Heart right ventricle (tissue), 16 donors: ENCODE results near the gene COL25A1. TPM values are rescaled to one million over a fixed set of nuclear protein-coding genes. Genes with fewer than 3 reads are reported as not detected.

Experiments used
- ATAC-seq, 8 donors: fragments of 200-7000 bp; cut with Tn5 transposase; one replicate each; pipeline ENCODE4 v1.9.1; 2020; ENCODE audit warnings: mild to moderate bottlenecking in 8 of 8, moderate library complexity in 8 of 8, moderate number of reproducible peaks in 1 of 8
- DNase-seq, 2 donors: peaks; one replicate each; pipeline ENCODE4 v3.0.0-alpha.2; 2020
- H3K27ac ChIP-seq, 10 donors: fragments of 200-600 bp; sonication (generic) in 2 of 10; one replicate each; pipeline versions ENCODE4 v1.5.0 to v1.8.0; 2020 to 2022; ENCODE audit warnings: mild to moderate bottlenecking in 3 of 10
- H3K27me3 ChIP-seq, 7 donors: fragments of 200-600 bp; one replicate each; pipeline ENCODE4 v1.8.0; 2021 to 2022; ENCODE audit warnings: mild to moderate bottlenecking in 2 of 7
- H3K36me3 ChIP-seq, 9 donors: fragments of 200-600 bp; sonication (generic) in 1 of 9; one replicate each; pipeline versions ENCODE4 v1.5.0 to v1.8.0; 2020 to 2022; ENCODE audit warnings: mild to moderate bottlenecking in 2 of 9
- H3K4me1 ChIP-seq, 9 donors: fragments of 200-600 bp; sonication (generic) in 1 of 9; one replicate each; pipeline versions ENCODE4 v1.5.0 to v1.8.0; 2020 to 2022; ENCODE audit warnings: mild to moderate bottlenecking in 4 of 9
- H3K4me3 ChIP-seq, 10 donors: fragments of 200-600 bp; sonication (generic) in 2 of 10; one replicate each; pipeline versions ENCODE4 v1.5.0 to v1.8.0; 2020 to 2022; ENCODE audit warnings: mild to moderate bottlenecking in 7 of 10, moderate library complexity in 2 of 10
- H3K9me3 ChIP-seq, 11 donors: fragments of 200-600 bp in 10 of 11; sonication (generic) in 2 of 11; one replicate each; pipeline versions ENCODE4 v1.5.0 to v1.8.0; 2013 to 2022; ENCODE audit warnings: mild to moderate bottlenecking in 2 of 11, control low read depth in 1 of 11, moderate library complexity in 1 of 11
- WGBS, 2 donors: extraction: QIAGEN DNeasy Blood & Tissue Kit; methylation state at CpG; one replicate each; pipeline ENCODE4 v1.1.7; 2013; ENCODE audit warnings: inconsistent platforms in 1 of 2; 5-methylcytosine and 5-hydroxymethylcytosine counted together
- intact Hi-C, 10 donors: fragments of 100-400 bp; cut with DNase I; formaldehyde crosslinking; loops; one replicate each; pipeline versions ENCODE4 v1.11.1 to v1.14.2; 2022
- polyA plus RNA-seq, 2 donors: library from polyadenylated mRNA; stranded (reverse); fragments of 200-250 nt; gene quantifications; one replicate each; pipeline ENCODE4 v1.2.3, GENCODE V29; 2013
- total RNA-seq, 10 donors: library from RNA; stranded (reverse); fragmentation: NEBNext Ultra II Directional in 3 of 10; extraction: Animal tissue kit (Norgen Biotek cat#: 25700) in 3 of 10; gene quantifications; one replicate each; pipeline versions ENCODE4 v1.2.1 to v1.2.4, GENCODE V29; 2021 to 2023
- TF ChIP-seq, protein P1 (sequence below), 9 donors: fragments of 200-600 bp; sonication (generic) in 2 of 9; IDR thresholded peaks; one replicate each; pipeline versions ENCODE4 v1.5.0 to v1.8.0; 2021 to 2022; ENCODE audit warnings: antibody characterized with exemption in 9 of 9, mild to moderate bottlenecking in 5 of 9, moderate library complexity in 1 of 9
- donor health status: Arrhythmogenic right ventricular cardiomyopathy.
- donor health status: ischemic (EF 13 %, LVEDD 7.1; RV severe dilation, severe dysfunction).
- donor health status: healthy with polysubstance abuse.
- donor health status: DM: no; HTN: yes; CAD: no.
- donor health status: DM: no; HTN: no; CAD: no.
- donor health status: ischemic (EF 25% LVEDD 6.9; RV normal size, moderate dysfunction).
- donor health status: ischemic (EF 25% LVEDD 5.7; RV mildly dilated, moderate dysfunction).
- donor health status: healthy.
- donor health status: DM: yes; HTN: yes; CAD: no.
- donor health status: Ischemic cardiomyopathy.
- donor health status: ischemic (EF 35%, LVEDD 5.7; RV mildly dilated, moderate dysfunction).
- donor health status: nonischemic (EF 11% LVEDD 7.7; RV severe dilation, severe dysfunction).
- donor health status: DM: yes; HTN: yes; CAD: no.
- donor health status: PGD.
- donor health status: ischemic (EF 29% LVEDD 5.4; RV normal size, mild dysfunction).
- donor health status: nonischemic (EF 23%, LVEDD 6.1; RV moderate dilation, normal function).

COL25A1 gene
- total and polyA plus RNA-seq, 12 donors: 0.07 to 1.2 (median 0.41) TPM

- intact Hi-C loops: no loop called here
- H3K27me3 ChIP-seq: no peaks in the 10 kb centered on the region
- no peak overlapping the region for H3K4me3 ChIP-seq
- H3K4me1 ChIP-seq: peaks cover 0 to 5% (median 0%) of the 10 kb centered on the region in 9 donors
- DNase-seq (no peak), ATAC-seq (no peak)
- no peaks in the 10 kb centered on the region for H3K9me3 ChIP-seq
- TF ChIP-seq, protein P1, sequence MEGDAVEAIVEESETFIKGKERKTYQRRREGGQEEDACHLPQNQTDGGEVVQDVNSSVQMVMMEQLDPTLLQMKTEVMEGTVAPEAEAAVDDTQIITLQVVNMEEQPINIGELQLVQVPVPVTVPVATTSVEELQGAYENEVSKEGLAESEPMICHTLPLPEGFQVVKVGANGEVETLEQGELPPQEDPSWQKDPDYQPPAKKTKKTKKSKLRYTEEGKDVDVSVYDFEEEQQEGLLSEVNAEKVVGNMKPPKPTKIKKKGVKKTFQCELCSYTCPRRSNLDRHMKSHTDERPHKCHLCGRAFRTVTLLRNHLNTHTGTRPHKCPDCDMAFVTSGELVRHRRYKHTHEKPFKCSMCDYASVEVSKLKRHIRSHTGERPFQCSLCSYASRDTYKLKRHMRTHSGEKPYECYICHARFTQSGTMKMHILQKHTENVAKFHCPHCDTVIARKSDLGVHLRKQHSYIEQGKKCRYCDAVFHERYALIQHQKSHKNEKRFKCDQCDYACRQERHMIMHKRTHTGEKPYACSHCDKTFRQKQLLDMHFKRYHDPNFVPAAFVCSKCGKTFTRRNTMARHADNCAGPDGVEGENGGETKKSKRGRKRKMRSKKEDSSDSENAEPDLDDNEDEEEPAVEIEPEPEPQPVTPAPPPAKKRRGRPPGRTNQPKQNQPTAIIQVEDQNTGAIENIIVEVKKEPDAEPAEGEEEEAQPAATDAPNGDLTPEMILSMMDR (IDR thresholded peaks at IDR 0.05): no peak
- H3K27ac ChIP-seq: no peak overlapping the region
- H3K36me3 ChIP-seq: no peaks in the 10 kb centered on the region
These were observed 522.5 kb downstream of the COL25A1 start for GRCh38 chr4:108779958-108780357.

DNA sequence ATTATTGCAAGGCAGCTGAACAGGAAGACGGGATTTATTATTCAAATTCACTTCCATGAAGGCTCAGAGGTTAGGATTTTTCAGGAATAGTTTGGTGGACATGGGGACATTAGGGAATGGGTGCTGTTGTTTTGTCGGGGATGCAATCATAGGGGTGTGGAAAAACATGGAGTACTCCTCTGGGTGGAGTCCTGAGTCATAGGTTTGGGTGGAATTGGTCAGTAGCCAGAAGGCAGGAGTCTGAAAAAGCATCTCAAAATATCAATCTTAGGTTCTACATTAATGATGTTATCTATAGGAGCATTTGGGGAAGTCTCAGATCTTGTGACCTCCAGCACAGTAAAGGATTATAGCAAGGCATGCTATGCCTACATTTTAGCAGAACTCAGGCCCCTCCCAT is 525.1 kb downstream of the COL25A1 start:
- WGBS, 2 donors: 83 to 89% methylated on average over 2 of the region's 2 CpGs
- Histone ChIP-seq H3K36me3 (no peaks in the 10 kb centered on the region), H3K4me1 (peaks cover 0 to 10% (median 0%) of the 10 kb centered on the region in 9 donors), H3K27me3 (no peaks in the 10 kb centered on the region), H3K4me3 (no peak overlapping the region), H3K9me3 (no peaks in the 10 kb centered on the region), H3K27ac (no peak overlapping the region)
- no peak for ATAC-seq
- TF ChIP-seq, protein P1 (IDR thresholded peaks at IDR 0.05): no peak
- DNase-seq: no peak
- intact Hi-C loops: no loop called here

- H3K27ac ChIP-seq: no peak overlapping the region
- ATAC-seq (no peak), DNase-seq (no peak)
- H3K4me3 ChIP-seq: no peak overlapping the region
- intact Hi-C loops: no loop called here
- no peaks in the 10 kb centered on the region for H3K9me3 ChIP-seq
- H3K4me1 ChIP-seq: peaks cover 0 to 10% (median 0%) of the 10 kb centered on the region in 9 donors
- H3K27me3 ChIP-seq: no peaks in the 10 kb centered on the region
- WGBS, 2 donors: 88% methylated on average over 5 of the region's 5 CpGs
- no peaks in the 10 kb centered on the region for H3K36me3 ChIP-seq
- TF ChIP-seq, protein P1 (IDR thresholded peaks at IDR 0.05): no peak
These were observed 526.5 kb downstream of the COL25A1 start for GRCh38 chr4:108775921-108776320.

DNA sequence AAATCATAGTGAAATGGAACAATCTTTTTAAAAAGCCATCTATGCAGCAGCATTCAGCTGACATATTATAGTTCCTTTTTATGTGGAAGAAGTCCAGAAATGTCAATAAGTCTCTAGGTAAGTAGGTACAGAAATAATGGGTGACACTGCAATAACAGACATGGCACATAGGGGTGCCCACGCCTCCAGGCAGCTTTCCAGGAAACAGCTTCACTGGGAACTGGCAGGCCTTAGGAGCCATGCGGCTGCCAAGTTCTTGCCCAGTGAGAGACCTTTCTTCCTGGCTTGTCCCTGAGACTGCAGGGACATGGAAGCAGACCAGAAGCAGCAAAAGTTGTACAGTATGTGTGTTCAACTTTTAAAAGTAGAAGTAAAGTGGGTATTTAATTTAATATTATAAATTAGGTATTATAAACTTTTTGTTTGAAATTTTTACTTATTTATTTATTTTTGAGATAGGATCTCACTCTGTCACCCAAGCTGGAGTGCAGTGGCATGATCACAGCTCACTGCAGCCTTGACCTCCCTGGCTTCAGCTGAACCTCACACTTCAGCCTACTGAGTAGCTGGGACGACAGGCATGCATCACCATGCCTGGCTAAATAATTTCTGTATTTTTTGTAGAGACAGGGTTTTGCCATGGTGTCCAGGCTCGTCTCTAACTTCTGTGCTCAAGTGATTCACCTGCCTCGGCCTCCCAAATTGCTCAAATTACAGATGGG is 527.5 kb downstream of the COL25A1 start:
- 61 to 62% methylated on average over 5 of the region's 5 CpGs for WGBS, 2 donors
- intact Hi-C loops: no loop called here
- DNase-seq (peak; percentile 57 to 63), ATAC-seq (peak; percentile 82 to 98 (median 94))
- no peaks in the 10 kb centered on the region for H3K27me3 ChIP-seq
- H3K4me1 ChIP-seq: peaks cover 0 to 10% (median 0%) of the 10 kb centered on the region in 9 donors
- no peak overlapping the region for H3K4me3 ChIP-seq
- peak overlapping the region in 5 of 10 donors; percentile 0 to 42 (median 22) for H3K27ac ChIP-seq
- H3K36me3 ChIP-seq: no peaks in the 10 kb centered on the region
- TF ChIP-seq, protein P1 (IDR thresholded peaks at IDR 0.05): peak in 7 of 9 donors; percentile 22 to 42 (median 34)
- H3K9me3 ChIP-seq: no peaks in the 10 kb centered on the region
